ENCODE measurements around the gene CACNB1.

The CACNB1 gene

DNA sequence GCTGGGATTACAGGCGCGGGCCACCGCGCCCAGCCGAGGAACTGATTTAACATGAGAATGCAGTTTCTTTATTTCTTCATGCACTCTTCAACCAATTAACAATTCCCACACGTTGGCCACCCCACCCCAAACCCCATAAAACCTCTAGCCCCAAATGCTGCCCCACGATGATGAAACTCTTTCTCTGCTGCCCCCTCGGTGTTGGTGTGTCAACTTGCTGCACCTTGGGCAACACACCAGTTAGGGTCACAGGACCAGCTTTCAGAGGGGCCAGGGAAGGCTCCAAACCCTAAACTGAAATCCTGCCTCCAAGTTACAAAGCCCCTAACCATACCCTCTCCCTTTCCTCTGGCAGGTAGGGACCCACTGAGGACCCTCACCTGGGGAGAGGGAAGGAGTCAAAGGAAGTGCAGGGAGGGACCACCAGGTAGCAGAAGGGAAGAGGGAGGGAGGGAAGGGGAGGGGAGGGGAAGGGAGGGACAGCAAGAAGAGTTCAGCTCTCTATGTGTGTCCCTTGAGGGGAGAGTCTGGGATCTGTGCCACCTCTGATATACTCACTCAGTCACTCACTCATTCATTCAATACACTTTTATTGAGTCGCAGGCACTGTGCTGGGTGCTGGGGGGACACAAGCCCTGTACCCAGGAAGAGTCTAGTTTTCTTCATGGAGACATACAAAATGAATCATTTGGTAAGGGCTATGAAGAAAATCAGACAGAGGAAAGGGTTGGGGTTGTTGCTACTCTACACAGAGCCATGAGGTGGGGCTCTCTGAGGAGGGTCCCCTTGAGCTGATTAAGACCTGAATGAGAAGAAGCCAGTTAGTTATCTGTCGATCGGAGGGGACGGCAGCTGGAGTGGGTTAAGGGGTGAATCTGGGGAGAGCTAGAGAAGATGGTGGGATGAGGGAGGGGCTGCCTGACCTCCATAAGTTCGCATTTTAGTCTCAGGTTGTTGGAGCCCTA lies 50.0 kb downstream of the CACNB1 start:
- H3K9me3 Mint-ChIP-seq, result no peaks in the 10 kb centered on the region
- ATAC-seq (no peak), DNase-seq (no peak)
- no peak overlapping the region for H3K27ac Mint-ChIP-seq
- H3K27me3 Mint-ChIP-seq, result peaks cover 10% of the 10 kb centered on the region
- H3K4me1 Mint-ChIP-seq, result peaks cover 14% of the 10 kb centered on the region
- H3K36me3 Mint-ChIP-seq (ENCODE audit: low read depth), result no peaks in the 10 kb centered on the region
- no peak overlapping the region for H3K4me3 Mint-ChIP-seq

GRCh38 chr17:39146273-39146672 lies 51.2 kb downstream of the CACNB1 start:
- H3K9me3 Mint-ChIP-seq, result no peaks in the 10 kb centered on the region
- no peak overlapping the region for H3K27ac Mint-ChIP-seq
- H3K4me3 Mint-ChIP-seq, result no peak overlapping the region
- ATAC-seq (no peak), DNase-seq (no peak)
- H3K27me3 Mint-ChIP-seq, result peaks cover 8% of the 10 kb centered on the region
- no peaks in the 10 kb centered on the region for H3K36me3 Mint-ChIP-seq (ENCODE audit: low read depth)
- H3K4me1 Mint-ChIP-seq, result peaks cover 6% of the 10 kb centered on the region

- Mint-ChIP-seq H3K9me3 (no peaks in the 10 kb centered on the region), H3K27ac (no peak overlapping the region), H3K4me1 (peaks cover under 1% of the 10 kb centered on the region), H3K36me3 (ENCODE audit: low read depth) (no peaks in the 10 kb centered on the region), H3K4me3 (no peak overlapping the region), H3K27me3 (peaks cover 2% of the 10 kb centered on the region)
- no peak for DNase-seq
- ATAC-seq, result no peak
These were observed 52.3 kb downstream of the CACNB1 start for GRCh38 chr17:39145143-39145542.

DNA sequence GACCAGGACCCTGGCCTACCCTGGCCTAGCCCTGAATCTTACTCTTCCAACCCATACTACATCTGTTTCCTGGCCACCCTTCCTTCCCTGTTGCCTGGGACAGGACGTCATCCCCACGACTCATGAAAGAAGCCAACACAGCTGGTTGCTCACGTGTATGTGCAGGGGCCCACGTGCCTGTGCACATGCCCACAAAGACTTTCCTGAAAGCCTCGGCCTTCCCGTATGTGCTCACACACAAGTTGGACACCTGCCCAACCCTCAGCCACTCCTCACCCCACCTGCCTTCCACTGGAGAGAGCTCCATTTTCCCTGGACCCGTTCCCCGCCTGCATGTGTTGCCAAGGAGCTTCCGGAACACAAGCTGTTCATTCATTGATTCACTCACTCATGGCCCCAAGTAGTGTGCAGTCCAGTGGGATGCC lies 53.0 kb downstream of the CACNB1 start:
- no peaks in the 10 kb centered on the region for H3K9me3 Mint-ChIP-seq
- no peak overlapping the region for H3K27ac Mint-ChIP-seq
- no peaks in the 10 kb centered on the region for H3K36me3 Mint-ChIP-seq (ENCODE audit: low read depth)
- no peak for ATAC-seq
- H3K4me1 Mint-ChIP-seq, result no peaks in the 10 kb centered on the region
- no peaks in the 10 kb centered on the region for H3K27me3 Mint-ChIP-seq
- H3K4me3 Mint-ChIP-seq, result no peak overlapping the region
- no peak for DNase-seq

DNA sequence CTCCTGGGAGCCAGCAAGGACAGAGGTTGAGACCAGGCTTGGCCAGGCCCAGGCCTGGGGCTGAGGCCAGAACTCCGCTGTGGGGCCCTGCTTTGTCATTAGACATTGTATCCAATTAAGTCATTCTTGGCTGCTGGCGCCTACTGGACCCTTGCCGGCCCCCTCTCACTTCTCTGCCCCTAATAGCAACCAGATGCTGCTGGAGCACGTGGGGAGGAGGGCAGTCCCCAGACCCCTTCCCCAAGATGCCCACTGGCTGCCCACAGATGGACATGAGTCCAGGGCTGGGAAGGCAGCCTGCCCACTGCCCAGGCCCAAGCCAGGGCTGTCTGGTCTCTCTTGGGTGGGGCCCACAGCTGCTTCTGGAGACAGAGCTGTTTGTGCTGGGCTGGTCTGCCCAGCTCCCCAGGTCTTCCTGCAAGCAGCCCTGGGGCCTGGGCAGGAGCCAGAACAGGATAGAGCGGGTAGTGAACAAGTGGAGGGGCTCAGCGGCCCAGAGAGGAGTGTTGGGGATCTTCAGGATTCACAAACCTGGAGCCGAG lies 53.8 kb downstream of the CACNB1 start:
- Mint-ChIP-seq H3K36me3 (ENCODE audit: low read depth) (no peaks in the 10 kb centered on the region), H3K9me3 (no peaks in the 10 kb centered on the region), H3K4me1 (no peaks in the 10 kb centered on the region), H3K27ac (no peak overlapping the region), H3K27me3 (no peaks in the 10 kb centered on the region), H3K4me3 (no peak overlapping the region)
- no peak for ATAC-seq
- DNase-seq, result no peak

DNA sequence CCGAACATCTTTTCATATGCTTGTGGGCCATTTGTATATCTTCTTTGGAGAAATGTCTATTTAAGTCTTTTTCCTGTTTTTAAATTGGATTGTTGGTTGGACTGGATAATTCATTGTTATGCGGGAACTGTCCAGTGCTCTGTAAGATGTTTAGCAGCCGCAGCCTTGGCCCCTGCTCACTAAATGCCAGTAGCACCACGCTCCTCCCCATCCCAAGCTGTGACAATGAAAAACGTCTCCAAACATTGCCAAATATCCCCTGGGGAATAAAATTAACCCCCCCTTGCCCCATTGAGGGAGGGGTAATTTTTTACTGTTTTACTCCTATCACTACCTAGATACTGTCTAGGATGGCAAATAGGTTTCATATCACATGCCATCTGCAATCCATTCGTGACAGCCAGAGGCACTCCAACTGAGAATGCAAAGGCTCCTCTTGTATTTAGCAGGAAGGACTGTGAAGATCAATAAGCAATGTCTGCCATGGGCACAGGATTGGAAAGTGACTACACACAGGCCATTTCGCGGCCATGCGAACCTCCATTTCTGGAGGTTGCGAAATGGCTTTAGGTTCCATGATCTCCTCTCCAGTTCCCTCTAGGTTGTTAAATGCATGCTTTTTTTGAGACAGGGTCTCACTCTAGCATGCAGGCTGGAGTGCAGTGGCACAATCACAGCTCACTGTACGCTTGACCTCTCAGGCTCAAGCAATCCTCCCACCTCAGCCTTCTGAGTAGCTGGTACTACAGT lies 55.4 kb downstream of the CACNB1 start:
- Mint-ChIP-seq H3K4me1 (no peaks in the 10 kb centered on the region), H3K9me3 (no peaks in the 10 kb centered on the region), H3K27me3 (no peaks in the 10 kb centered on the region), H3K36me3 (ENCODE audit: low read depth) (no peaks in the 10 kb centered on the region), H3K4me3 (no peak overlapping the region), H3K27ac (no peak overlapping the region)
- DNase-seq, result no peak
- ATAC-seq, result no peak

DNA sequence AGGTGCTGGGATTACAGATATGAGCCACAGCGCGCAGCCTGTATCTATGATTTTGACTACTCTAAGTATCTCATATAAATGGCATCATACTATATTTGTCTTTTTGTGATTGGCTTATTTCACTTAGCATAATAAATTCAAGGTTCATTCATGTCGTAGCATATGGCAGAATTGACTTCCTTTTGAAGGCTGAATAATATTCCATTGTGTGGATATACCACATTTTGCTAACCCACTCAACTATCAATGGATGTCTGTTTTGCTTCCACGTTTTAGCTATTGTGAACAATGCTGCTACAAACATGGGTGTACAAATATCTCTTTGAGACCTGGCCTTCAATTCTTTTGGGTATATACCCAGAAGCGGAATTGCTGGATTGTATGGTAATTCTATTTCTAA lies 56.2 kb downstream of the CACNB1 start:
- DNase-seq (no peak), ATAC-seq (no peak)
- H3K27ac Mint-ChIP-seq, result no peak overlapping the region
- no peak overlapping the region for H3K4me3 Mint-ChIP-seq
- H3K9me3 Mint-ChIP-seq, result no peaks in the 10 kb centered on the region
- no peaks in the 10 kb centered on the region for H3K36me3 Mint-ChIP-seq (ENCODE audit: low read depth)
- H3K4me1 Mint-ChIP-seq, result no peaks in the 10 kb centered on the region
- no peaks in the 10 kb centered on the region for H3K27me3 Mint-ChIP-seq

DNA sequence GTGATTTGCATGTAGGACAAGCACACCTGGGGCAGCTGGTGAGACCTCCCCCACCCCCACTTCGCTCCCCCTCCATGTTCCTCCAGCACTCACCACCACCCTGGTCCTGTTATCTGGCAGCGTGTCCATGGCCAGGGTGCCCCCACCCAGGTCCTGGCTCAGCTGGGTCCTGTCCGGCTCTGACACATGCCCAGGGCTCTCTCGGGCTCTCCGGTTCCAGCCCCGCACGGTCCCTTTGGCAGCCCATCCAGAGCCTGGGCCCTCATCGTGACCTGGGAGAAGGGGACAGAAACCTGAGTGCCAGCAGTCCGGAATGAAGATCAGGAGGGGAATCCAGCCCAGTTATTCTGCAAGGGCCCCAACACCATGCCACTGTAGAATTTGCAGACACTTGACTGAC lies 57.9 kb downstream of the CACNB1 start:
- H3K4me1 Mint-ChIP-seq, result peaks cover 4% of the 10 kb centered on the region
- no peaks in the 10 kb centered on the region for H3K36me3 Mint-ChIP-seq (ENCODE audit: low read depth)
- no peak overlapping the region for H3K4me3 Mint-ChIP-seq
- H3K9me3 Mint-ChIP-seq, result no peaks in the 10 kb centered on the region
- ATAC-seq (no peak), DNase-seq (no peak)
- H3K27me3 Mint-ChIP-seq, result no peaks in the 10 kb centered on the region
- H3K27ac Mint-ChIP-seq, result no peak overlapping the region

DNA sequence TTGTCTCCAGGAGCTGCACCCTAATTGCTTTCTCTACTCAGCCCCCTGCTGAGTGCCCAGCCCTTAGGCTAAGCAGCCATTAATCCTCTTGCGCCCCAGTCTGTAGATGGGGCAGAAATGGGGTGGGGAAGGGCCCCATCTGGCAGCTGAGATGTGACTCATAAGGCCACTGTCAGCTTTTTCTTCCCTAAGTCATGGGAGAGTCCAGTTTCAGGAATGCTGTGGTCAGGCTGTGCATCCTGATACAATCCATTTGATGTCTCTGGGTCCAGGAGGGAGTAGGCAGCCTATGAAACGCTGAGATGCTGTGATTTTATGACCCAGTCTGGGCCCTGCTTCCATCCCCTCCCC lies 58.3 kb downstream of the CACNB1 start:
- H3K27me3 Mint-ChIP-seq, result no peaks in the 10 kb centered on the region

DNA sequence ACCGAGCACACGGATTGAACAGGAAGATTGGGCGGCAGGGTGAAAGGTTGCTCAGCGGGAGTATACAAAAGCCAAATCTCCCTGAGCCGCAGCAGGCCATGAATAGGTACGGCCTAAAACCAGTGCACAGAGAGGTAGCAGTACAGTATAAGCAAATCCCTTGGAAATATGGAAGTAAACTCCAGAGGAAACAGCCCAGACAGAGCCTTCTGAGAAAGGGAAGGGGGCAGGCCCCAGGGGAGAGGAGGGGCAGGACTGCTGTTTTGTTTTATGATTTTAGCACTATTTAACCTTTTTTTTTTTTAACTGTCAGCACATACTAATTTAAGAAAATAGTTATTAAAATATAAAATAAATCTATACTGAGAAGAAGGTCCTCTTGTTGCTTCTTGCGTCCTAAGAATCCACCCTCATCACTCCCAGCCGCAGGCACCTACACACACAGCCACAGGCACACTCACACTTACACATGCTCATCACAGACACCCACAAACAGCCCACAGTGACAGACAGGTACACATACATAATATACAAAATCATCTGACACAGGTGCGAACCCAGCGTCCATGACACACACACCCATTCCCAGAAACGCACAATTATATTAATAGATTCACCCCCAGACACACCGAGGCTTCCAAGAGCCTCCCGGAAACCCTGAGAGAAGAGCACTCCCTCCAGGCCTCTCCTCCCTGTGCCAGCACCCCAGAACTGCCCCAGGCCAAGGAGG lies 58.9 kb downstream of the CACNB1 start:
- H3K27ac Mint-ChIP-seq, result no peak overlapping the region
- no peak overlapping the region for H3K4me3 Mint-ChIP-seq
- DNase-seq, result no peak
- no peaks in the 10 kb centered on the region for H3K36me3 Mint-ChIP-seq (ENCODE audit: low read depth)
- ATAC-seq, result no peak
- peaks cover 4% of the 10 kb centered on the region for H3K4me1 Mint-ChIP-seq
- H3K9me3 Mint-ChIP-seq, result no peaks in the 10 kb centered on the region
- H3K27me3 Mint-ChIP-seq, result no peaks in the 10 kb centered on the region

More for the DNA sequence above, 58.3 kb downstream of the CACNB1 start:
- ATAC-seq (no peak), DNase-seq (no peak)
- Mint-ChIP-seq H3K4me3 (no peak overlapping the region), H3K27ac (no peak overlapping the region), H3K4me1 (peaks cover 4% of the 10 kb centered on the region), H3K9me3 (no peaks in the 10 kb centered on the region), H3K36me3 (ENCODE audit: low read depth) (no peaks in the 10 kb centered on the region)

DNA sequence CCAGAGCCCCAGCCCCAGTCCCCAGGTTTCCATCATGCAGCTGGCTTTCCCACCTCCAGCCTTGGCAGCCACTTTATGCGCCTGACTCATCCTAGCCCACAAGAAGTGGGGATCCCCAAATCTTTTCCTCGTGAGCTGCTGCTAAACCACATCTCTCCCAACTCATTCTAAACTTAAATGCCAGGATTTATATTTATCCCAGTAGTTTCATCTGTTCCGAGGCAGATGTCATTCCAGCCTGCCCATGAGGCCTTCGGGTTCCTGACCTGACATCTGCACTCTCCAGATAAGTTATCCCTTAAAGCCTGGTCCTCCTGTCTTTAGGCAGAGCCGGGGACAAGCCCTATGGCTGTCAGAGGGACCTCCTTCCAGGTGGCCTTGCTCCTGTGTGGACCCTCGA lies 62.6 kb downstream of the CACNB1 start:
- H3K4me3 Mint-ChIP-seq, result no peak overlapping the region

DNA sequence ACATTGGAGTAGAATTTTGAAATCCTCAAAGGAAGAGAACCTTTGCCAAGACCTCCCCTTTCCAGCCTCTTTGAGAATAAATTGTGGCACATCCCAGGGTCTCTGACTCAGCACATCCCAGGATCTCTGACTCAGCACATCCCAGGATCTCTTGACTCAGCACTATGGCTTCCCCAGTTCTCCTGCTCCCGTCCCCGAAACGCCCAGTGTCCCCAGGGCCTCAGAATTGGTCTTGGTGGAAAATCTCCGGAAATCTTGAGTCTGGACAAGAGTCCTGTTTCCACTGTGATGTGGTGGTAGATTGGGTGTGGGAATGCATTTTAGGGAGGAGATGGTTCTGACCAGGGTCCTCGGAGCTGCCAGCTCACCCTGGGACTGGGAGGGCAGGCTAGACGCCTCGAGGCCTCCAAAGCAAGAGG lies 65.3 kb downstream of the CACNB1 start:
- no peak for DNase-seq
- no peak overlapping the region for H3K27ac Mint-ChIP-seq
- H3K36me3 Mint-ChIP-seq (ENCODE audit: low read depth), result no peaks in the 10 kb centered on the region

More for the DNA sequence above, 62.6 kb downstream of the CACNB1 start:
- H3K9me3 Mint-ChIP-seq, result no peaks in the 10 kb centered on the region
- DNase-seq, result no peak
- H3K27me3 Mint-ChIP-seq, result no peaks in the 10 kb centered on the region
- H3K27ac Mint-ChIP-seq, result no peak overlapping the region
- peaks cover 4% of the 10 kb centered on the region for H3K4me1 Mint-ChIP-seq
- no peaks in the 10 kb centered on the region for H3K36me3 Mint-ChIP-seq (ENCODE audit: low read depth)
- ATAC-seq, result no peak

DNA sequence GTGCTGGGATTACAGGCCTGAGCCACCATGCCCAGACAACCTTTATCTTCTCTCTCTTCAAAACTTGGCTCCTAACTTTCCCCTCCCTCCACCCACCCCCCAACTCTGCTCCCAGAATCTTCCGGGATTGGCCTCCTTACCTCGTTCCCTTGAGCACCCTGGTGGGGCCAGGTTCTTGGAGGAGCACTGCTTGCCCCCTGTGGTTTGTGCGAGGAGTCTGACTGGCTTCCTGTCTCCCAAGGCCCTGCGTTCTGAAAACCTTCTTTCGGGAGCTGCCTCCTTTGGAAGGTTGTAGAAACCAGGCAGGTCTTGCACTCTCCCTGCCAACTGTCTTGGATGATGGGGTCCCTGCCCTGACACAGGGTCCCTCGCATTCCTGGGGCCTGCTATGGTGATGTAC lies 65.9 kb downstream of the CACNB1 start:
- H3K27ac Mint-ChIP-seq, result no peak overlapping the region
- no peak for DNase-seq
- no peaks in the 10 kb centered on the region for H3K9me3 Mint-ChIP-seq
- no peaks in the 10 kb centered on the region for H3K27me3 Mint-ChIP-seq
- no peak for ATAC-seq
- no peak overlapping the region for H3K4me3 Mint-ChIP-seq
- H3K36me3 Mint-ChIP-seq (ENCODE audit: low read depth), result no peaks in the 10 kb centered on the region
- peaks cover 4% of the 10 kb centered on the region for H3K4me1 Mint-ChIP-seq

More for the DNA sequence above, 65.3 kb downstream of the CACNB1 start:
- peaks cover 4% of the 10 kb centered on the region for H3K4me1 Mint-ChIP-seq
- no peaks in the 10 kb centered on the region for H3K27me3 Mint-ChIP-seq
- H3K9me3 Mint-ChIP-seq, result no peaks in the 10 kb centered on the region
- no peak for ATAC-seq
- no peak overlapping the region for H3K4me3 Mint-ChIP-seq

DNA sequence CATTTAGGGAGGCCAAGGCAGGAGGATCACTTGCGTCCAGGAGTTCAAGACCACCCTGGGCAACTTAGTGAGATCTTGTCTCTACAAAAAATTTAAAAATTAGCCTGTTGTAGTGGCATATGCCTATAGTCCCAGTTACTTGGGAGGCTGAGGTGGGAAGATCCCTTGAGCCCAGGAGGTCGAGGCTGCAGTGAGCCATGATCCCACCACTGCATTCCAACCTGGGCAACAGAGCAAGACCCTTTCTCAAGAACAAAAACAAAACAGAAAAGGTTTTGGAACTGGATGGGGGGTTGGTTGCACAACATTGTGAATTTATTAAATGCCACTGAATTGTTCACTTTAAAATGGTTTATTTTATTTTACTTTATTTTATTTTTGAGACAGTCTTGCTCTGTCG lies 67.3 kb downstream of the CACNB1 start:
- DNase-seq, result no peak
- Mint-ChIP-seq H3K9me3 (no peaks in the 10 kb centered on the region), H3K36me3 (ENCODE audit: low read depth) (no peaks in the 10 kb centered on the region), H3K27ac (no peak overlapping the region), H3K4me3 (no peak overlapping the region), H3K27me3 (no peaks in the 10 kb centered on the region), H3K4me1 (peaks cover 4% of the 10 kb centered on the region)
- ATAC-seq, result no peak

Data from activated naive CD8-positive, alpha-beta T cell treated with anti-CD3 and anti-CD28 coated beads, Interleukin-2, amount 50 U/mL, for 24 hours (primary cell).